ENCODE results near the gene LEF1.
A peak's percentile ranks its signal among the peaks of the same experiment; 100 is the strongest.
"Not testable (repeated sequence)": the region's sequence is repeated elsewhere in the genome, so short reads cannot be mapped to it uniquely, and the experiment has no call there.

Gene LEF1

DNA sequence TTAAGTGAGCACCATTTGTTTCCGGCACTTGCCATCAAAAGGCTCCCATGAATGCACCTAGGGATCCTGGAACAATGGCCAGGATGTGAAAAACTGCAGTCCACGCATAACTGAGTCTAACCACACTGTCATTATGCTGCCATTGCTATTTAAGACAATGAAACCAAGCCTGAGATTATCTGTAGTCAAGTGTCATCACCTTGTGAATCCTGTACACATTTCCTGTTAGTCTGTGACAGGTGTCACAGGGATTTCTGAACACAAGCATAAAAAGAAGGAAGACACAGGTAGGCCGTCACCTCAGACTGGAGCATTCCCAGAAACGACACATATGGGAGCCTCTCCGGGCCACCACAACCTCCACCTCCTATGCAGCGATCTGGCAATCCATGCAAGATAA lies 112.3 kb downstream of the LEF1 start:
- no peak for DNase-seq

DNA sequence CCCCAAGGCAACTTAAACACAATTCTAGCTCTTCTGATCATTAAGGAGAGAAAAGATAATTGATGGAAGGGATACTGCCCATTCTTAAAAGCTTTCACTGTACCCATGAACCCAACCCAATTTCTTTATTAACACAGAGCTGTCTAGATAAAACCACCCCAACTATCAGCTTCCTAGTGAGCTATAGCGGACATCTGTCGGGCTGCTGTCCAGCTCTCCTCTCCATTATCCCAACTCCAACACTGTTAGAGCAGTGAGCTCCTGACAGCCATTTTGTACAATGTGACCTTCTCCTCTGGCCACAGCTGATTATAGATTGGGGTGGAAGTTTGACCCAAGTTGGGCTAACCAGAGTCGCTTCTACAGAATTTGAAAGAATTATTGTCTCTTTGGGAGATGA lies 112.9 kb downstream of the LEF1 start:
- no peak for DNase-seq

DNA sequence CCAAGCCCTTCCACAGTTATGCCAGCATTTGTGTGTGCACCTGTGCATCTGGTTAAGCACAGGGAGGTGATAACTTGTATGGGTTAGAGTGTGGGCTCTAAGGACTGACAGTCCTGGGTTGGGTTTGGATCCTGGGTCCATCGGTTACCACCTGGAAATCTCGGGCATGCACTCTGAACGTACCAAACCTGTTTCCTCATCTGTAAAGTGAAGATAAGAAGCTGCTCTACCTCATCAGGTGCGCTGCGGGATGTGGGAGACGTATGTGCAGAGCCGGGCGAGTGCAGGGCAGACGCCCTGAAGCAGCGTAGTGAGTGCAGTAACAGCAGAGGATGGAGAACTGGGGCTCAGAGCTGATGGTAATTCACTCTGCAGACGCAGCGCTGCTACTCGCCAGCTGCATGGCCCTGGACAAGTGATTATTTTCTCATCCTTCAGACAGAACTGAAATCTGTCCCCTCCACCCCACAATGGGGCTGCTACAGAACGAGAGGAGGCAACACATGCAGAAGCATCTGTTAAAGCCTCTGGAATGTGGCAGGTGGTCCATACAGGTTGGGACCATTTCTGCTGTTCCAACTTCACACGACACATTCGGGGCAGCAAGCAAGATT lies 114.6 kb downstream of the LEF1 start:
- no peak for DNase-seq

DNA sequence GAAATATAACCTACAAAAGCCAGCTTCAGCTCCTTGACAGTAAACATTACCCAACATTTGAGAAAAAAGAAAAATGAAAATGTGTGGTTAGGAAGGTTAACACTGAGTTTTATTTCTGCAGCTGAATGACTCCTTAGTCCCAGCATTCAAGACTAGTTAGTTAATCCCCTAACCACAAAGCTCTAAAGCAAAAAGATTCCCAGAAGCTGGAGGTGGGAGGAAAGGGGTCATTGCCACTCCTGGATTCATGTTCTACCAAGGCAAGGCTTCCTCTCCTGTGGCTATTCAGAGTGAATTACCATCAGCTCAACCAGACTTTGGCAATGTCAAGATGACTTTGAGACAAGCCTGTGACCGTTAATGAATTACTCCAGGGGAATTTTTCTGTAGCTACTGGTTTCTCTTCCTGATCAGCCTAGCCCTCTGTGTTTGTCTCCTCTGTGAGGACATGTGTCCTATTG lies 115.5 kb downstream of the LEF1 start:
- no peak for DNase-seq

GRCh38 chr4:108052558-108053120 lies 116.1 kb downstream of the LEF1 start:
- DNase-seq, result no peak

- DNase-seq, result peak; percentile 71
Observed at GRCh38 chr4:108051343-108051742, 117.4 kb downstream of the LEF1 start.

DNA sequence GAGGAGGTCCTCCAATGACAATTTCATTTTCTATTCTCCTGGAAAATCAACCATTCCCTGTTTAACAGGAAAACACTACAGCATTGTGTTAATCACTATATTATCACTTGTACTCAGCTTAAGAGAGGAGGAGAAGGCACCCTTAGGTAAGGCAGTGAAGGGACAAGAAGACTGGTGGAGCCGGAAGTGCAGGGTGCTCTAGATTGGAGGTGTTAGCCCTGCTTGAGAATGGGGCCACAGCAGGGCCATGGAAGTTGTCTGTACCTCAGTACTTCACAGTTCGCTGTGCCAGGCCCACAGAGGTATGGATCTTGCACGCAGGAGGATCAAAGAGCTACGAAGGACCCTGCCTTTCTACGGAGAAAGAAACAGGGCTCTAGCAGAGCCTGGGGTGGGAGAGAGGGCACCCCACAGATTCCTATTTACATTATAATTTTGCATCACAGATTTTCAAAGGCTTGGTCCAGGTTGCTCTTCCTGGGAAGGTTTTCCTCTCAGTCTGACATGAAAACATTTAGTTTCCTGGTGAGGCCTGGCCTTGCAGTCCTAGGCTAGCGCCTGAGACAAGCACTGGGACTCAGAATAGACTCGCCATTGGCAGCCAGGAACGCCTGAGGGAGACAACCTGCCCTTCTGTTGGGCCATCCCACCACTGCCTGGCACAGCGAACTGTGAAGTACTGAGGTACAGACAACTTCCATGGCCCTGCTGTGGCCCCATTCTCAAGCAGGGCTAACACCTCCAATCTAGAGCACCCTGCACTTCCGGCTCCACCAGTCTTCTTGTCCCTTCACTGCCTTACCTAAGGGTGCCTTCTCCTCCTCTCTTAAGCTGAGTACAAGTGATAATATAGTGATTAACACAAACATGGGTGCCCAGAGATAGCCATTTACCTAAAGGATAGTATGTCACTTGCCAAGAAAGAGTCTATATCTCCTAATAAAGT lies 118.3 kb downstream of the LEF1 start:
- DNase-seq, result not testable (repeated sequence)

GRCh38 chr4:108049406-108049805 lies 119.3 kb downstream of the LEF1 start:
- DNase-seq, result no peak

DNA sequence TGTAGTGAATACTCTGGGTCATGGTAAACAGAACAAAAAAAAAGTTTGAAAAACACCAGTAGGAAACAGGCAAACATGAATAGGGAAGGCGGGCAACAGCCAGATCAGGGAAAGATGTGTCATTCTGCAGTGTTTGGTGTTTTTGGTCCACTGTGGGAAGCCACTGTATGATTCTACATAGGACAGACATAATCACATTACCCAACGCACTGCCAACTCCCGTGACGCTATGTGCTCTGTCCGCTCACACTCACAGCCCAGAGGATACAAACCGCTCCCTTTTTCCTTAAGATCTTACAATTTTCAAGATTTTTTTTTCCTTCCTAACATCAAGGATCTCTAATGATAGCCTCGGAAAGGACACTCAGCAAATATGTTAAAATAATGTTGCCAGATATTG lies 119.7 kb downstream of the LEF1 start:
- DNase-seq, result no peak

GRCh38 chr4:108048157-108048556 lies 120.6 kb downstream of the LEF1 start:
- no peak for DNase-seq

DNA sequence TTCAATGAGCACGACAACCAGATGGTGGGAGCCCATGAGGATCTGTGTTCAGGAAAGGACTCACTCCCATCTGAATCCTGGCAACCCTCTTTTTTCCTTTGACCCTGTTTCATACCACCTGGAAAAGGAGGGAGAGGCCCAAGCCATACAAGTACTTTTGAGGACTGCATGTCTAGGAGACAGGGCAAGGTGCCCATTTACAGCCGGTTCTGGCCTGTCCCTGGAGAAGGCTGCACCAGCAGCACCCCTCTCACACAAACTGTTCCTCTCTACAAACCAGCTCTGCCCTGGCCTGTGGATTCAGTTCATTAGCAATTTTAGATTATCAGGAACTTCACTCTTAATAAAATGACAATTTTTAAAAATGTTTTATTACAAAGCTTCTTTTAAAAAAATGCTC lies 121.5 kb downstream of the LEF1 start:
- no peak for DNase-seq

DNA sequence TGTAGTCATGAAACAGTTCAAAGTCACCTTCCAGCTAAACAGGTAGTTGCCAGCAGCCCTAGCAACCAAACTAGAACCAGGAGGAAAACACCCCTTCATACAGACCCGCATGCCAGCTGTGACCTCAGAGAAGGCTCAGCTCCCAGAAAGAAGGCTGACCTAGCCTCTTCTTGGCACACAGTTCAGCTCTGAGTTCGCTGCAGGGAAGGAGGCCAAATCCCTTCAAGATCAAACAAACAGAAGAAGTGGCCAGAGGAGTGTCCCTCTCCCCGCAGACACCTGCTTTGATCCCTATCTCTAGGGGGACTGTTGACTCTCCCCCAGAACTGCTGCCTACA lies 123.1 kb downstream of the LEF1 start:
- peak; percentile 83 for DNase-seq

DNA sequence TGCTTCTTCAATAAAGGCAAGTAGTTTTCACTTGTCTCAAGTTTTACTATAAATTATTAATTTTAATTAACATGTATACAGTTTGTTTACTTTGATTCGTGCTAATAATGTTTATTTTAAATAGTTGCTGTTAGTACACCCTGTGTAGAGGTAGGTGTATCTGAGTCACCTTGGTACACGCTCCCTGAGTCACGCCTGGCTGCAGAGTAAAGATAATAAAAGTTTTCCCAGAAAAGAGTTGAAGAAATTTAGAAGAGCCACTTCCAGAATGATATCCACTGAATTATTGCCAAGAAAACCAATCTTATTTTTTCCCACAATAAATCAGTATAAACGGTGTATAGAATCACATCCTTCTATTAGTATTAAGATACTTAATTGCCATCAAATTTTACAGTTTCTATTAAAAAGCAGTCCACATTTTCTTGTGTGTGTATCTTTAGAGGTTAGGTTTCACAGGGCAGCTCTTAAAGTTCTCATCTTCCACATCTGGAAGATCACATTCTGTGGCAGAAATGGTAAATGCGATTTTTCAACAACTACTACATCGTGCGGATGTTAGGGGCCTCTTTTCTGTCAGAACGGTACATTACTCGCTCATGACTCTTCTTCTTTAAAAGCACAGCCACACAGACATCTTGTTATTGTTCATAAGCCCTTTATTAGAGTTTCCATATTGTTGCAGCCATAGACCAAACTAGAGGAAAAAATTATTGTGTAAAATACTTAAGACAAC lies 123.6 kb downstream of the LEF1 start:
- DNase-seq, result no peak

DNA sequence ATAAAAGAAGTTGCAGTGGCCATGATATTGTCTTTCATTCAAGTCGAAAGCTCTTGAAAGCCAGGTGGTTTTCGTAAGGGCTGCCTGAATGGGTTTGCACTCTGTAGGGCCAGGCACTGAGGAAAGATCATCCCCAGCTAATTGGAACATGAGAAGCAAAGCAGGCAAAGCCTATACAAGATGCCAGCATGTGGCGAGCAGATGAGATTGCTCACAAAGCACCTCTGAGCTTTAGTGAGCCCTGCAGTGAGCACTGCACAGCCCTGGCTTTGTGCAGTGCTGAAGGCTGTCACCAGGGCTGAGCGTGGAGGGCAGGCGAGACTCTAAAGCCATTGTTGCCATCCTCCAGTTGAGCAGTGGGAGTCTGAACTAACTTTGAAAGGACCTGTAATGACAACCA lies 125.2 kb downstream of the LEF1 start:
- no peak for DNase-seq

DNA sequence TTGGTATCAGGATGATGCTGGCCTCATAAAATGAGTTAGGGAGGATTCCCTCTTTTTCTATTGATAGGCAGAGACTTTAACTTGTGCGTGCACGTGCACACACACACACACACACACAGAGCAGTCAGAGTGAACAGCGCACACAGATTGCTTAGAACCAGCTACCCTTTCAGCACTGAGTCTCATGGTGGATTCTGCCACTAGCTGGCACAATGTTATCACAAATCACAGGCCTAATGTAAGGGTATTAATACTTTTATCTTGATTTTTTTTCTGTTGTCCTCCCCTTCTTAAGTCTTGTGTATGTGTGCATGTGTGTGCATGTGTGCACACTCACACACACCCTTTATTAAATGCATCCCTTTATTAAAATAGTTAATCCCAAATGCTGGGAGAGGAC lies 125.8 kb downstream of the LEF1 start:
- no peak for DNase-seq

- no peak for DNase-seq
Observed at GRCh38 chr4:108037884-108038283, 130.8 kb downstream of the LEF1 start.

DNA sequence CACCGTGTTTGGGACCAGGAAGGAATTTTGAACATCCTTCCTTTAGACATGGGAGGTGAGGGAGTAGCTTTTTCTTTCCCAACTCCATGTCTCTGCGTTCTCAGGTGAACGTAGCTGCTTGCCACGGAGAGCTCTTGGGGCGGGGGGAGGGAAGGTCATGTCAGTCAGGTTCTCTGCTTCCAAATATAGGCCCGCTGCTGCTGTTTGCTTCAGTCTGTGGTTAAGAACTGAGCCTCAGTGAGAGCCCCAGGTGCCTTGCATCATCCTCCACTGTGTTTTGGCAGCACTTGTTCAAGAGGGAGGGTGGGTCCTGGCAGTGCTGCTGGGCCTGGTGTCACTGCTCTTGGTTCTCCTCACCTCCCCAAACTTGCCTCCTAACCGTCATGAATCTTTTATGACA lies 132.5 kb downstream of the LEF1 start:
- DNase-seq, result no peak

- no peak for DNase-seq
Observed at GRCh38 chr4:108035691-108036090, 133.0 kb downstream of the LEF1 start.

GRCh38 chr4:108034565-108034964 lies 134.2 kb downstream of the LEF1 start:
- no peak for DNase-seq

DNA sequence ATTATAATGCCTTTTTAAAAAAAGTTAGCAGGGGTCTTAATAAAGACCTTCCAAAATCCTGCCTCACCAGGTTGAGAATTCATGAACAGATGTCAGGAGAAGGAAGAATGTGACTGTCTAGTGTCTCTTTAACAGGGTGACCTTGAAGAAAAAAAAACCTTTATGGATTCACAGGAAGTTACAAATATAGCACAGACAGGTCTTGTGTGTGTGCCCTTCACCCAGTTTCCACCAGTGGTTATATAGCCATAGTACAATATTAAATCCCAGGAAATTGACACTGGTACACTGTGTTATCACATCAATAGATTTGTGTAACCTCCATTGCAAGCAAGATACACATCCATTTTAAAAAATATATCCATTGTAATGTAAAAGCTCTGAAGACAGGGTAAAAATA lies 135.4 kb downstream of the LEF1 start:
- DNase-seq, result no peak

DNA sequence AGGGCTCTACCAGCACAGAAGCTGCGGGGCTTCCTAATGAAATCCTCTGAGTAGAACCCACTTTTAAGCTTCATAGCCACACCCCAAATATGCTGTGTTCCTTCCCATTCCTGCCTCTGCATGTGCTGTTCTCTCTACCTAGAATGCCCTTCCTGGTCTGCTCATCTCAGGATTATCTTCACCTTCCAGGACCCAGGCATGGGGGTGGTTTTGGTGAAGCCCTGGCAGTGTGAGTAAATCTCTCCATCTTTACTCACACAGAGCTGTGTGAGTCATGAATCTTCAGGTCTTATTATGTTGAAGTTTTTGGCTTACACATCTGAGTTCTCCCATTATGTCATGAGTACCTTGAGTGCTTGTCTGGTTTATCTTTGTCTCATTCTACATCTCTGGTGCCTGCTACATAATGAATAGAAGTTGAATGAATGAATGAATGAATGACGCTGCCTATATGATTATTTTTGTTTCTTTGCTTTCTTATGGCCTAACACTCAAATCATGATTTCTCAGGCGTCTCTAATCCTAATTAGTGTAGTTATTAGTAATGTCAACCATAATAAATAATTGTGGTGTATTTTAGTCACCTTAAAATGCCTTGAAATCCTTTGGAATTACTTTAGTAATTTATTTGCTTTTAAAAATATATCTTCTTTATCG lies 137.2 kb downstream of the LEF1 start:
- DNase-seq, result no peak

GRCh38 chr4:108030332-108030731 lies 138.4 kb downstream of the LEF1 start:
- peak; percentile 78 for DNase-seq

DNA sequence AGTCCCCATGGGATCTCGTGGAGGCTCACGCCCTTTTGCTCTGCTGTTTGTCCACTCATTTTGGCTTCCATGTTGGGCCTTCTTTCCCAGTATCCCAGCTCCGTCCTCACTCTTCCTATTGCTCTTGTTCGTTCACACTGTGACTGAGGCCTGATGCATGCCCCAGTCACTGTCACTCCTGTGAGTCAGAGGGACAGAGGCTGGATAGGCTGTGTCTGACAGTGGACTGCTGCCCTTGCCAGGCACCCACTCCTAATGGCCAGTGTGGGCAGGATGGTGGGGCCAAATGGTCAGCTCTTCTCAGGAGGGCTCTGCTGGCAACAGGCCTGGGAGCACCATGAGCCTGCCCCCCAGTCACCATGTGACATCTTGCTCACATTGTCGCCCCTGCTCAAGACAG lies 139.0 kb downstream of the LEF1 start:
- no peak for DNase-seq
